GM21526 (cell line): ENCODE data around the gene C19orf81.

ENCODE experiments used
- ATAC-seq: cut with Tn5 transposase; IDR thresholded peaks from one replicate; pipeline ENCODE4 v1.9.1; 2021; ENCODE audit warnings: moderate library complexity; ENCODE audit not compliant: unreplicated experiment, low FRiP score

The C19orf81 gene

DNA sequence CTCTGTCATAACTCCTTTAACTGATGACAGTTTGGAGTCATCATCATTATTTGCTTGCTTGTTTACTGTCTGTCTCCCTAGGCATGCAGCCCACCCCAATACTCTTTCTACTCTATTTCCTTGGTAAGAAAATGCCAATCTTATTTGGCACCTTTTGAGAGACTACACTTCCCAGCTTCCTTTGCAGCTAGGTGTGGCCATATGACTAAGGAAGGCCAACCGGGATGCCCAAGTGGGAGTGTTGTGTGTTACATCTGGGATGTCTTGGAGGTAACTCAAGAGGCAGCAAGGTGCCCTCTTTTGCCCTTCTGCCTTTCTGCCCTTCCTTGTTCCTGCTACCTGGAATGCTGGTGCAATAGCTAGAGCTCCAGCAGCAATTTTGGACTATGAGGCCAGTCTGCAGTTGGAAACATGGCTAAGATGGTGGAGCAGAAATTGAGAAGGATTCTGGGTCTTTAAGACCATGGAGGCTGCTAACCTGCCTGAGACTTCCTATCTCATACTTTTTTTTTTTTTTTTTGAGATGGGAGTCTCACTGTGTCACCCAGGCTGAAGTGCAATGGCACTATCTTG is 27.5 kb downstream of the C19orf81 start:
- no peak for ATAC-seq

DNA sequence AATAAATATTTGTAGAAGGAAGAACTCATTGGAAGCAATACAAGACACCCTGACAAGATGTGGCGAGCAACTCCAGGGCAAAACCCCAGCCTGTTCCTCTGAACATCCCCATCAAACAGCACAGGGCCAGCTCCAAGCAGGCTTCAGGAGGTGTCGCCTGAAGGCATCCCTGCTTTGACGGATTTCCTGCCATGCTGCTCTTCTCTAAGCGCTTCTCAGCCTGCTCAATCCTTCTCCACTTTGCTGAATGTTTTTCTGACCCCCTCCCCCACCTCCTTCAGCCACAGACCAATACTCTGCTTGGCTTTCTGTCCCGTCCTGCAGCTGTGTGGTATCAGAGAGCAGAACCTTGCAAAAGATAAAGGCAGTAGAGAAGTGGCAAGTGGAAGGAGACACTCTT is 28.4 kb downstream of the C19orf81 start:
- ATAC-seq = no peak

- no peak for ATAC-seq
These were observed 29.1 kb downstream of the C19orf81 start for GRCh38 chr19:50678323-50678722.

DNA sequence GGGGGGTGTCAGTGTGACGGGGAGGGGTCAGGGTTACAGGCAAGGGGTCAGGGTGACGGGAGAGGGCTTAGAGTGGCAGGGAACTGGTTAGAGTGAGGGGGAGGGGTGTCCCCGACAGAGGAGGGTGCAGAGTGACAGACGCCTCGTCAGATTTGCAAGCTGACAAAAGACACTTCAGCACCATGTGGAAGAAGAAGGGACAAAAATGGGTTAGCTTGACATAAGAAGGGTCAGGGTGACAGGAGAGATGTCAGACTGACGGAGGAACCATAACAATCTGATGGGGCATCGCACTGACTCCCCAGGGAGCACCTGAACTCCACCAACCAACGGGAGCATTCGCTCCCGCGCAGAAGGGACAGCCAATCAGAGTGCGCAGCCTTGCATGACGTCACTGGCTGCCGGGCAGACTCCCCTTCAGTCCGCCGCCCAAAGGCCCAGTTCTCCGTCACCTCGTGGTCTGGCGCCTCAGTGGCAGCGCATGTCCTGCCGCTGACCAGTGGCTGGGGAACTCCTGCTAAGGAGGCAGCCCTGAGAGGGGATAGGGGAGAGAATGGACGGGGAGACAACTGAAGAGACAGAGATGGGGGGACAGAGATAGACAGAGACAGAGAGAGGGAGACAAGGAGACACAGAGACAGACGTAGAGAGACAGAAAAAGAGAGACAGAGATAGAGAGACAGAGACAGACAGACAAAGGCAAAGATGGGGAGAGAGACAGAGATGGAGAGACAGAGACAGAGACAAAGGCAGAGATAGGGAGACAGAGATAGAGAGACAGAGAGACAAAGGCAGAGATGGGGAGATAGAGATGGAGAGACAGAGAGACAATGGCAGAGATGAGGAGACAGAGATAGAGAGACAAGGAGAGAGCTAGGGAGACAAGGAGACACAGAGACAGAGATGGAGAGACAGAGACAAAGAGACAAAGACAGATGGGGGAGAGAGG is 30.2 kb downstream of the C19orf81 start:
- no peak for ATAC-seq

GRCh38 chr19:50686310-50687032 is 37.2 kb downstream of the C19orf81 start:
- ATAC-seq = no peak

DNA sequence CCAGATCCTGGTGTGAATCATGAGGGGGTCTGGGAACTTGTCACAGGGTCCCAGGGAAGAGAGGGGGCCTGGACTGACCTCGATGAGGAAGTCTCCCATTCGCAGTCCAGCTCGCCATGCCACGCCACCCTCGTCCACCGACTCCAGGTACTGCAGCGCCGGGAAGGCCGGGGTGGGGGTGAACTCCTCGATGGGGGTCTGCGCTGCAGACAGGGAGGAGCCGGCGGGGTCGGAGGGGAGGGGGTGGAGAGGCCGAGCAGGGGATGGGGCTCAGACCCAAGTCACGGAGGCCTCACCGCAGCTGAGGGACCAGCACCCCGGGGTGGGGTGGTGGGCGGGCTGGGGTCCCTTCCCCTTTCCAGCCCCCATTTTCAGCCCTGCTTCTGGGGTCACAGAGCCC is 39.5 kb downstream of the C19orf81 start:
- no peak for ATAC-seq

GRCh38 chr19:50690439-50690838 is 41.2 kb downstream of the C19orf81 start:
- no peak for ATAC-seq

- ATAC-seq = no peak
These were observed 44.1 kb downstream of the C19orf81 start for GRCh38 chr19:50693064-50693975.

- no peak for ATAC-seq
These were observed 45.5 kb downstream of the C19orf81 start for GRCh38 chr19:50694815-50695145.

DNA sequence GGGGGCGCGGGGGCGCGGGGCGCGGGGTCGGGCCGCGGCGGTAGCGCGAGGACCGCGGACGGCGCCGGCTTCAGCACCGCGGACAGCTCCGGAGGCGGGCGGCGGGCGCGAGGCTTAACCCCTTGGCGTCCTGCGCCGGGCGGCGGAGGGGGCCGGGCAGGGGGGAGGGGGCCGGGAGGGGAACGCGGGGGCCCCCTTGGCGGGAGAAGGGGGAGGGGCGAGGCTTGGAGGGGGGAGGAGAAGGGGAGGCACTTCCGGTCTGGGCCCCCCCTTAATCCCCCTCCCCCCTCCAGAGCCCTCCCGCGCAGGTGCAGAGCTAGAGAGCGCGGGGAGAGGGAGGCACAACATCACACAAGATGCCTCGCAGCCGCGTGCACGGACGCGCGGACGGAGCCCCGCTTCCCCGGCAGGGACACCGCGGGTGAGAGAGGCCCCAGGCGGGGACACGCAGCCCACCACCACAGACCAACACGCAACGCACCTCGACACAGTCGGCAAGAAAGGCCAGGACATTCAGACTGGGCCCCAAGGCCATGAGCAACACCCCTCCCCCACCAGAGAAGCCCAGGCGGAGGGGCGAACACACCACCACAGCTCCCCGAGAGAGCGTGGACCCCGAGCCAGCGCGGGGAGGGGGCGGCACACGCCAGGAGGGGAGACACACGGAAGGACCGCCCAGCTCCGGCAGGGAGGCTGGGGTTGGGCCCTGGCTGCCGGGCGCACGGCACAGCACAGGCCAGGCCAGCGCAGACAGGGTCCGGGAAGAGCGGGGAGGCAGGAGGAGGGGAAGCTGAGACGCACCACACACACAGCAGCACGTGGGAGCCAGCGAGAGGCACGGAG is 46.2 kb downstream of the C19orf81 start:
- no peak for ATAC-seq

DNA sequence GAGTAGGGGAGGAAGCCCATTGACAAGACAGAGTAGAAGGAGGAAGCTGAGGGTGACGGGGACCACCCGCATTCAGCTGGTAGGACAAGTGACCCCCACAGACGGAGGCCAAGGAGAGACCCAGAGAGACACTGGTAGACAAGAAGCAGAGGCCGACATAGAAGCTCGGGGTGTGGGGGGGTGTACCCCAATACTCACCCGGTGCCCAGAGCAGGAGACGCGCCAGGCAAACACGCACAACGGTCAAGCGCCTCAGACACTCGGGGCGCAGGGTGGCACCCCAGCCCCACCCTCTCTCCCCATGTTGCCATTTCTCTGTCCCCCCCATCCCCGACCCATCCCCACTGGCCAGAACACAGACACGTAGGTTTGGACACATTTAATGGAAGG is 46.8 kb downstream of the C19orf81 start:
- ATAC-seq = no peak

DNA sequence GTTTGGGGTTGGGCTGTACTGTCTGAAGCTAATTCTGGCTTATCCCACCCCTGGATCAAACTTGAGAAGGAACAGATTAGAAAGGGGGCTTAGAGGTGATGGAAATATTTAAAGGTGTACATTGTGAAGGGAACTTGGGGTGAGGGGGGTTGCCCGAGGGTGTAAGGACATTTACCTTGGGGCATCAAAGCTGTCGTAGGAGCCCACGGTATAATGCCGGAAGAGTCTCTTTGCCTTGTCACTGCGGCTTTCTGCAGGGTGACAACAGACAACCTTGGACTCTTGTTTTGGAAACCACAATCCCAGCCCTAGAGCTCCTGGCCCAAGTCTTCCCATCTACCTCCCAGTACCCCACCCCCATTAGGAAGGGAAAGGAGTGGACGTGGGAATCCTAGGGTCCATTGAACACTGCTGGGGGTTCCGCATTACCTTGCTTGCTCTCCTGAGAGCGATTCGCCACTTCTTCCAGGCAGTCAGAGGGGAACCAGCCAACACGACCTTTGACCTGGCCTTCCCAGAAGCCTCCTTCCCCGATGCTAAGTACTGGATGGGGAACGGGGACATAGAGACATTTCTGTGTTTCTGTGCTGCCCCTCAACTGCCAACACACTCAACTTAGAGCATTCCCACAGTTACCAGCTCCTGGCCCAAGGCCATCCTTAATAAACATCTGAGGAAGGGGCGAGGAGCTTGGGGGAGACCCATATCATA is 48.3 kb downstream of the C19orf81 start:
- no peak for ATAC-seq

GRCh38 chr19:50701367-50701985 is 52.2 kb downstream of the C19orf81 start:
- no peak for ATAC-seq

GRCh38 chr19:50702158-50702870 is 53.1 kb downstream of the C19orf81 start:
- ATAC-seq = no peak

GRCh38 chr19:50702871-50703829 is 53.9 kb downstream of the C19orf81 start:
- ATAC-seq = no peak

- ATAC-seq = no peak
These were observed 54.9 kb downstream of the C19orf81 start for GRCh38 chr19:50703915-50704796.
